Measurements from ENCODE around the gene TMEM222. TPM values are rescaled to one million over a fixed set of nuclear protein-coding genes. Genes with fewer than 3 reads are reported as not detected.
A peak's percentile ranks its signal among the peaks of the same experiment; 100 is the strongest.

Gene TMEM222
- total and polyA plus RNA-seq, 10 of the 15 experiments (the other 5 are each of a cell fraction or from before 2014, with no cell fraction given): 3.8 to 43.5 (median 35.4) TPM

GRCh38 chr1:27343639-27344025 is 21.7 kb downstream of the TMEM222 start:
- no TSS peak for BruUV-seq (replicated peaks)
- H3K4me1 ChIP-seq (ENCODE audit: control insufficient read depth, insufficient read depth, low read length): peaks cover 33% of the 10 kb centered on the region
- no peaks in the 10 kb centered on the region for H3K36me3 ChIP-seq (ENCODE audit: control insufficient read depth in 2 of 2, insufficient read depth in 2 of 2, low read length in 1 of 2)
- H2AFZ ChIP-seq (ENCODE audit: control insufficient read depth, low read depth, low read length): peak overlapping the region; percentile 58; the same call in 1 of the 2 replicates
- H4K20me1 ChIP-seq (ENCODE audit: control insufficient read depth, insufficient read depth): no peaks in the 10 kb centered on the region
- H3K9me3 ChIP-seq (replicated peaks; ENCODE audit: control insufficient read depth, insufficient read depth, low read length): no peaks in the 10 kb centered on the region
- DNase-seq (ENCODE audit: low read depth, low spot score): no peak
- peak overlapping the region; percentile 70 for H3K4me2 ChIP-seq (ENCODE audit: control insufficient read depth, insufficient read depth)
- H3K9ac ChIP-seq (ENCODE audit: control insufficient read depth, insufficient read depth, low read length): no peak overlapping the region; the same call in 1 of the 2 replicates
- H3K27ac ChIP-seq (ENCODE audit: control insufficient read depth, insufficient read depth): peak overlapping the region; percentile 73
- SMC1A ChIA-PET (ENCODE audit: uncharacterized antibody, unreplicated experiment): interaction anchor here (1.1 kb wide), 1 partner anchor 44 kb away, joined by 3 read pairs; no protein-coding TSS in a partner anchor
- no peak for FAIRE-seq
- TF ChIP-seq NR2C1 (IDR thresholded peaks at IDR 0.05): no peak
- no peak for TF ChIP-seq BMI1 (IDR thresholded peaks at IDR 0.05; ENCODE audit: borderline replicate concordance)
- TF ChIP-seq E2F8 (IDR thresholded peaks at IDR 0.05; ENCODE audit: low read depth, partially characterized antibody): no peak
- TF ChIP-seq MYC (IDR thresholded peaks at IDR 0.05; ENCODE audit: insufficient read depth, insufficient read length, insufficient replicate concordance, low read length, severe bottlenecking): no peak
- TF ChIP-seq CUX1 (IDR thresholded peaks at IDR 0.05; ENCODE audit: insufficient replicate concordance, low read depth, low read length): no peak
- TF ChIP-seq LARP7 (IDR thresholded peaks at IDR 0.05): 0 out of 2 replicates have a peak, but pooled peaks have one; percentile 3
- TF ChIP-seq PBX3 (IDR thresholded peaks at IDR 0.05; ENCODE audit: insufficient replicate concordance, low read depth, low read length): no peak
- no peak for TF ChIP-seq NFIC (IDR thresholded peaks at IDR 0.05; ENCODE audit: low read depth, low read length)
- TF ChIP-seq WRNIP1 (IDR thresholded peaks at IDR 0.05; ENCODE audit: borderline replicate concordance, low read depth, low read length): no peak
- POLR2A ChIA-PET: interaction anchor here (1.2 to 1.5 kb wide), 2 partner anchors 21 to 22 kb away, joined by 6 to 8 read pairs; no protein-coding TSS in a partner anchor
- RAD21 ChIA-PET (ENCODE audit: unreplicated experiment): no interaction called here
- WGBS (ENCODE audit: insufficient coverage, insufficient replicate concordance, low lambda C conversion rate, missing lambda C conversion rate): 3% methylated on average over 5 of the region's 5 CpGs
- ATAC-seq: no peak
- peak overlapping the region; percentile 72; the same call in 1 of the 2 replicates for H3K4me3 ChIP-seq
- CTCF ChIA-PET: interaction anchor here (0.7 to 3.5 kb wide), 8 partner anchors 11 to 58 kb away, joined by 3 to 23 read pairs (median 4); no protein-coding TSS in a partner anchor
- H3K27me3 ChIP-seq (replicated peaks in 1 of 2; ENCODE audit: control insufficient read depth in 2 of 2, insufficient read depth in 2 of 2, low read length in 1 of 2): no peaks in the 10 kb centered on the region
- in situ Hi-C loops (cut with MboI) (no loop called here), intact Hi-C loops (cut with micrococcal nuclease; ENCODE audit: unreplicated experiment) (no loop called here)
- peaks cover 5% of the 10 kb centered on the region for H3K79me2 ChIP-seq (ENCODE audit: control insufficient read depth, insufficient read depth, low read length)

All from GM12878 (cell line).